NCI-H1105 (cell line): Measurements from ENCODE around the gene SPNS3.

ENCODE experiments used
- DNase-seq: peaks from one replicate; lab custom pipeline; 2025; lab: John Stamatoyannopoulos, UW

The SPNS3 gene

DNA sequence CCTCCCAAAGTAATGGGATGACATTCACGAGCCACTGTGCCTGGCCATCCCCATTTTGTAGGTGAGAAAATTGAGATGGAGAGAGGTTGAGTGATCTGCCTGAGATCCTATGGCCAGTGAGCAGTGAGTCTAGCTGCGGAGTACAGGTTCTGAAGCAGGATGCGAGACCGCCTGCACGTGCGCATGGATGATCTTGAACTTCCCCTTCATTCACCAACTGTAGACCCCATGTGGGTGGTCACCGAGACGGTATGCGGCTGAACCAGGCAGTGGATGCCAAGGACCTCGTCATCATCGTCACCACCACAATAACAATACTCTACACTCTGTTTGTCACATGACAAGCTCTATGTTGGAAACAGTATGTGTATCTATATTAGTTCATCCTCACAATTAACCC, 6.2 kb upstream of the SPNS3 start:
- DNase-seq, result no peak

DNA sequence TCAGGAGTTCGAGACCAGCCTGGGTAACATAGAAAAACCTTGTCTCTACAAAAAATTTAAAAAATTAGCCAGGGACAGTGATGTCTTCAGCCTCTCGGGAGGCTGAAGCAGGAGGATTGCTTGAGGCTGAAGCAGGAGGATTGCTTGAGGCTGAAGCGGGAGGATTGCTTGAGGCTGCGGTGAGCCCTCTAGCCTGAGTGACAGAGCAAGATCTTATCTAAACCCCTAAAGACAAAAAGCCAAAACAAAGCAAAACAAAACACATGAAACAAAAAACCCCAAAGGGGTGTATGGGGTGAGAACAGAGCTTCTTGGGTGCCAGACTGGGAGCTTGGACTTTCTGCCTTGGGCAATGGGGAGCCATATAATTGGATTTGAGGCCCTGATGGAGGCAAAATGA, 2.6 kb downstream of the SPNS3 start:
- no peak for DNase-seq

- no peak for DNase-seq
These were observed 3.1 kb downstream of the SPNS3 start for GRCh38 chr17:4436846-4437245.

- DNase-seq, result no peak
These were observed 4.6 kb downstream of the SPNS3 start for GRCh38 chr17:4438162-4438944.

GRCh38 chr17:4440021-4440420, 6.3 kb downstream of the SPNS3 start:
- DNase-seq, result no peak

- peak; percentile 34 for DNase-seq
These were observed 7.2 kb downstream of the SPNS3 start for GRCh38 chr17:4440690-4441686.

DNA sequence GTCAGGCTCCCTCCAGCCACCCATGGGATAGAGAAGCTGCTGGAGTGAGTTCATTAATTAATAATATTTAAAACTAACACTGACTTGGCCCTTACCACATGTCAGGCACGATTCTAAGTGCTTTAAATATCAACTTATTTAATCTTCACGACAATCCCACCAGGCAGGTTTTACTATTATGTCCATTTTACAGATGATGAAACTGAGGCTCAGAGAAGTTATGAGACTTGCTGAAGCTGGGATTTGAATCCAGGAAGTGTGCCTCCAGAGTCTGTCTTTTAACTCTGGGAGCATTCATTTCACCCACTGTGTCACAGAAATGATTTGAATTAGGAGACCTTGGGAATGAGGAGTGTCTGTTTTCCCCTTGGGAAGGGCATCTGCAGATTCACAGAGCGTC, 8.8 kb downstream of the SPNS3 start:
- no peak for DNase-seq

DNA sequence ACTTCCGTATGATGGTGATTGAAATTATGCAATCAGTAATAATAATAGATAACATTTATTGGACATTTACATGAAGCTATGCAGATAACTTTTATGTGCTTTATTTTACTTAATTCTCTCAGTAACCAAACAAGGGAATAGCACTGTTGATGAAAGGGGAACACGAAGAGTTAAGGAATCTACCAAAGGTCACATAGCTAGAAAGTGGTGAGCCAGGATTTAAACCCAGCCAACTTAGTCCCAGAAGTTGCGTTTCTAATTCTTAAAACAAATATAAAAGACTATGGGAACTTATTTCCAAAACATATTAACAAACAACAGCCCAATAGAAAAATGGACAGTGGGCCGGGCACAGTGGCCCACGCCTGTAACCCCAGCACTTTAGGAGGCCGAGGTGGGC, 9.7 kb downstream of the SPNS3 start:
- DNase-seq, result no peak

- no peak for DNase-seq
These were observed 11.2 kb downstream of the SPNS3 start for GRCh38 chr17:4444782-4445473.

DNA sequence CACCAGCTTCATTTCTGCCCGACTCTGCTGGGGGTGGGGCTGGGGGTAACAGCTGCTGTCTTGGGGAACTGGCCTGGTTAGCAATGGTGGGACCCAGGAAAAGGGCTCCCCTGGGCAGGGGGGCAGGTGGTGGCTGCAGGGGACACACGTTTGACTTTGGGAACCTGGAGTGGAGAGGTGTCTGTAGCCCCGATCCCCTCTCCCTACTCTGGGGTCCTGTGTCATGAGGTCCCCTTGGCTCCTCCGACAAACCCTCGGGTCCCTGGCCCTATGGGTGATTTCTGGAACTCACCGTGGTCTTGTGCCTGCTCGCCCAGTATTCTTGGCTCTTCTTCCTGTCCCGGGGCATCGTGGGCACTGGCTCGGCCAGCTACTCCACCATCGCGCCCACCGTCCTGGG, 12.0 kb downstream of the SPNS3 start:
- no peak for DNase-seq

- DNase-seq, result no peak
These were observed 12.8 kb downstream of the SPNS3 start for GRCh38 chr17:4446326-4447071.

GRCh38 chr17:4448197-4448980, 14.6 kb downstream of the SPNS3 start:
- no peak for DNase-seq

GRCh38 chr17:4449736-4450135, 16.0 kb downstream of the SPNS3 start:
- no peak for DNase-seq

GRCh38 chr17:4450710-4451316, 17.1 kb downstream of the SPNS3 start:
- DNase-seq, result no peak

DNA sequence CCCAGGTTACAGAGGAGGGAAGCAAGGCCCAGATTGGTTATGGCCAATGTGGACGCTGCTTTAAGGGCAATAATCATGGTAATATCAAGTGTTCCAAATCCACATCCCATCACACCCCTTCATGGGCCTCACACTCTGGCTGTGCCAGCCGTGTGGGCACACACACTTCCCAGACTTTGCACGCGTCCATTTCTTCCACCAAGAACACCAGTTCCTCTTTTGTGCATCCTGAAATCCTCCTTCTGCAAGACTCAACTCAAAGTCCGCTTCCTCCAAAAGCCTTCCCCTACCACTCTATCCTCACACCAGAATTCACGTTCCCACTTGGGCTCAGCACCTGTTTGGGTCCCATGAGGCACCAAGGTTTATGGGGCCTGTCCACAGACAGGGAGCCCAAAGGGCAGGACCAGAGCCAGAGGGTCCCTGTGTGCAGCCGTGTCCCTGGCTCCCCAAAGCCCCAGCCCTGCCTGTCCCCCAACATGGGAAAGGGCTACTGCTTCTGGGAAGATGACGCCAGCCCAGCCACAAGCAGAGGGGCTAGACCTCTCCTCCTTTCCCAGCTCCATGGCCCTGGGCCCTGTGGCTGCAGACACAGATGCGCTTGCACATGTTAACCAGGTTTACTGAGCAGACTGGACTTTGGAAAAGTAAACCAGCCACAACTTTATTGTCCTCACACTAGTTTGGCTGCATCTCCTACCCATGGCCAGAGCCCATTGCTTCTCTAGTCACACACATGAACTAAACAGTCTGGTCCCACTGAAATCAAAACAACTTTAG, 20.3 kb downstream of the SPNS3 start:
- DNase-seq, result no peak

DNA sequence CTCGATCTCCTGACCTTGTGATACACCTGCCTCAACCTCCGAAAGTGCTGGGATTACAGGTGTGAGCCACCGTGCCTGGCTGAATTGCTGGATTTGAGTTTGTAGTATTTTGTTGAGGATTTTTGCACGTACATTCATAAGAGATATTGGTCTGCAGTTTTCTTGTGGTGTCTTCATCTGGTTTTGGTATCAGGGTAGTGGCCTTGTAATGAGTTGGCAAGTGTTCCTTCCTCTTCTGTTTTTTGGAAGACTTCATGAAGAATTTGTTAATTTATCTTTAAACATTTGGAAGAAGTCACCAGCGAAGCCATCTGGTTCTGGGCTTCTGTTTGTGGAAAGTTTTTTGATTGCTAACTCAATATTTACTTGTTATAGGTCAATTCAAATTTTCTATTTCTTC, 26.9 kb downstream of the SPNS3 start:
- DNase-seq, result no peak

DNA sequence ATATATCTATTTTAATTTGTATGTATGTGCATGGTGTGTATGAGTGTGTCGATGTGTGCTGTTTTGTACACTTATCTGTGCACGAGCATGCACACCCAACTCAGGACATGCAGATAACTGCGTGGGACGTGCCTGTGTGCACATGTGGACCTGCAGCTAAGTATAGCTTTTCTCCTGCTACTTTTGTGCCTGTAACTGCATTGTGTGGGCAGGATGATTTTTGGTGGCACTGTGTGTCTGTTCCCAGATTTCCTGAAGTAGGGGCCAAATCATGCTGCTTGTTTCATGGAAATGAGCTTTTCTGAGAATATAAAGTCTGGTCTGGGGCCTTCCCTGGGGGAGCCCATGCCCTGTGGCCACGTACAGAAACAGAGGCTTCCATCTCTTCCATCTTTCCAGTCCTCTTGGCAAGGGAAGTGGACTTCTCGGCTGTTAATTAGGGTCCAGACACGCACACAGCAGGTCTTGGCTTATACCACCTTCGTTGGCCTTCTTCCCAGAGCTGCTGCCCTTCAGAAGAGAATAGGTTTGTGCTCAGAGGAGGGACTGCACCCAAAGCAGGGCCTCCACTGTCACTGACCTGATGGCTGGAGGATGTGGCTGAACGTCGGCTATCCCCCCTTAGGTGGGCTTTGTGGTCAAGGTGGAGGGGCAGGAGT, 30.2 kb downstream of the SPNS3 start:
- peak; percentile 20 for DNase-seq

- no peak for DNase-seq
These were observed 32.0 kb downstream of the SPNS3 start for GRCh38 chr17:4465786-4466185.

DNA sequence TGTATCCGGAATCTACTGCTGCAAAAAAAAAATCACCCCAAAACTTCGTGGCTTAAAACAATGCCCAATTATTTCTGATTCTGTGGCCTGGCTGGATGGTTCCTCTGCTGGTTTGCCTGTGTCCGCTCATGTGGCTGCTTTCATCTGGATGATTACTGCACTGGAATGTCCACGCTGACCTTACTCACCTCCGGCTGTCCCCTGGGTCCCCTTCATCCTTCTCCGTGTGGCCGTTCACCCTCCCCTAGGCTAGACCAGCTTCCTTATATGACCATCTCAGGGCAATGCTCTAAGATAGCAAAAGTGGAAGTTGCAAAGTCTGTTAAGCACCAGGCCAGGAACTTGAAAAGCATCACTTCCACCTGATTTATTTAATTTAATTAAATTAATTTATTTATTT, 33.5 kb downstream of the SPNS3 start:
- no peak for DNase-seq
